HG03469 (cell line): ENCODE results near the gene ZDHHC6.
"Not testable (repeated sequence)": the region's sequence is repeated elsewhere in the genome, so short reads cannot be mapped to it uniquely, and the experiment has no call there.

Source experiments
- ATAC-seq: cut with Tn5 transposase; IDR thresholded peaks from one replicate; pipeline ENCODE4 v1.9.1; 2021; ENCODE audit warnings: mild to moderate bottlenecking, moderate library complexity, moderate number of reproducible peaks; ENCODE audit not compliant: unreplicated experiment

The ZDHHC6 gene

GRCh38 chr10:112393827-112394226 lies 52.9 kb downstream of the ZDHHC6 start:
- ATAC-seq: no peak

GRCh38 chr10:112393341-112393740 lies 53.4 kb downstream of the ZDHHC6 start:
- ATAC-seq: no peak

- no peak for ATAC-seq
These were observed 56.5 kb downstream of the ZDHHC6 start for GRCh38 chr10:112390125-112390703.

- peak; percentile 62 for ATAC-seq
These were observed 57.4 kb downstream of the ZDHHC6 start for GRCh38 chr10:112389271-112389822.

- ATAC-seq: no peak
These were observed 58.2 kb downstream of the ZDHHC6 start for GRCh38 chr10:112388548-112388947.

- not testable (repeated sequence) for ATAC-seq
These were observed 58.7 kb downstream of the ZDHHC6 start for GRCh38 chr10:112388056-112388455.

- no peak for ATAC-seq
These were observed 61.5 kb downstream of the ZDHHC6 start for GRCh38 chr10:112385201-112385600.

- ATAC-seq: no peak
These were observed 62.6 kb downstream of the ZDHHC6 start for GRCh38 chr10:112384141-112384540.

GRCh38 chr10:112383325-112383724 lies 63.4 kb downstream of the ZDHHC6 start:
- ATAC-seq: no peak

- ATAC-seq: no peak
These were observed 64.0 kb downstream of the ZDHHC6 start for GRCh38 chr10:112382515-112383235.
